HG03565 (cell line): ENCODE data around the gene PFDN2.

Experiments
- ATAC-seq: cut with Tn5 transposase; IDR thresholded peaks from one replicate; pipeline ENCODE4 v1.9.1; 2021; ENCODE audit warnings: mild to moderate bottlenecking, moderate library complexity; ENCODE audit not compliant: unreplicated experiment

Gene PFDN2

DNA sequence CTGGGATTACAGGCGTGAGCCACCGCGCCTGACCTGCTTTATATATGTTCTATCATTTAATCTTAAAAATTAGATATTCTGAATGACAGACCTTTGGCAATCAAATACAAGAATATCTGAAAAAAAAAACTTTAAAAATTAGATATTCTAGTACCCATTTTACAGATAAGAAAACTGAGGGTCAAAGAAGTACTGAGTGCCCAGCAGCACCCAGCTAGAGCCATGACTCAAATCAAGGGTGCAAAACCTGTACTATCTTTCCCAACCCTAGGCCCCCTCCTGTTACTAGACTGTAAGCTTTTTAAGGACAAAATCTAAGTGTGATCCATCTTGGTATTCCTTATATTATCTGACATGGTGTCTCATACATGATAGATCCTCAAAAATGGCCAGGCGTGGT is 56.4 kb downstream of the PFDN2 start:
- no peak for ATAC-seq

DNA sequence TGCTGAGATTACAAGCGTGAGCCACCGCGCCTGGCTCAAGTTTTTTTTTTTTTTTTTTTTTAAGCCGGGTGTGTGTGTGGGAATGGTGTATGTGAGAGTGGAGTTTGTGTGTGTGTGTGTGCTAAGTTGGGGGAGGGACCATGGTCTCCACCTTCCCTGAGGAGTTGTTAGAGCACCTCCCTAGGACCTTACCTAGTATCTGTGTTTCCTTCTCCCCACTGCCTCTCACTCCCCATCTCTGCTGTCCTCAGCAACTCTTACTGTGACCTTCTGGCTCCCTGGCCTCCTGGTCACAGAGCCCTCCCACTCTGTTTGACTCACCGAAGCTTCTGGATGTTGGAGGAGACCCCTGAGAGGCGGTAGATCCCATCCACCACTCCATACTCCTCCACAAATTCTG is 58.5 kb downstream of the PFDN2 start:
- ATAC-seq: no peak

DNA sequence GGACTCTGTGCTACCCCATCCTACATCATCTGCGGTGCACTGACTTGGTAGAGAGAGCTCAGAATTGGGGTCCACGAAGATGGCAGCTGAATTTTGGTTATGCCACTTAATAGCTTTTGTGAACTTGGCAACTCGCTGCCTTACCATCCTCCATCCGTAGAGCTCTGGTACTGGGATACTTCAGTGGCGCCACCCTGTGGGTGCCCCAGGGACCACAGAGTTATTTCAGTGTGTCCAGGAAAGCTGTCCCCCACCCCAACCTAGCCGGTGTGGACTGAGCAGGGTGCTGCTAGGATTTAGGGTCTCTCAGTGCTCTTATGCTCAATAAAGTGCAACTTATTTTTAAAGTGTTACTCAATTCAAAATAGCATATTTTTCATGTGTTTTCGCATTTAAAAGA is 63.0 kb downstream of the PFDN2 start:
- no peak for ATAC-seq

DNA sequence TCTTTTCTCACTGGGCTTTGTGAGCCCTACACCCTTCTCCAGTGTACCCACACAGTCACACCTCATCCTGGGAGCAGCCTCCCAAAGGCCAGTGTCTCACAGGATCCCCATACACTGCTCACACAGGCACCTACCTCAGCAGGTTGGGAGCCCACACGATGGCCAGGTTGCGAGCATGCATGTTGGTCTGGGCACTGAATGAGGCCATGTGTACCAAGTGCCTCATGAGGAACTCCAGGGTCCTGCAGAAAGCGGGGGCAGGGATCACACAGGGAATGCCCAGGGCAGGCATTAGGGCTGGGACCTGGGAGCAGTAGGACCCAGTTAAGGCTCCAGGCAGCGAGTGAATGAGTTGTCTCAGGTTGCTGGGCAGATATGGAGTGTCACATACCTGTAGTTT is 63.6 kb downstream of the PFDN2 start:
- ATAC-seq: no peak

DNA sequence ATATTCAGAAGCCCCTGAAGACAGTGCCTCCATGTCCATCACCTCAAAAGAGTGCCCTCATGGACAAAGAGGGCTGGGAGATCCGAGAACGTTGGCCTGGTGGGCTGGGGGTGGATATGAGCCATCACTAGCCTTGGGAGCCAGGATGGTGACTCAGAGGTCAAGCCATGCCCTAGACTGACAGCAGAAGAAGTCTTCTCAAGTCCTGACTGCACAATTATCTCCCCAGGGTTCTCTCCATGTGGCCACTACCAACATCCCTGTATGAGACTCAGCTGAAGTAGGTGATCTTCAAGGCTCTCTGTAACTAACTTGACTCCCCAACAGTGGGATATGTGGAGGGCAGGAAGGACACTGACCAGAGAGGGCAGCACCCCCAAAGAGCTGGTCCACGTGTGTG is 64.9 kb downstream of the PFDN2 start:
- ATAC-seq: no peak

DNA sequence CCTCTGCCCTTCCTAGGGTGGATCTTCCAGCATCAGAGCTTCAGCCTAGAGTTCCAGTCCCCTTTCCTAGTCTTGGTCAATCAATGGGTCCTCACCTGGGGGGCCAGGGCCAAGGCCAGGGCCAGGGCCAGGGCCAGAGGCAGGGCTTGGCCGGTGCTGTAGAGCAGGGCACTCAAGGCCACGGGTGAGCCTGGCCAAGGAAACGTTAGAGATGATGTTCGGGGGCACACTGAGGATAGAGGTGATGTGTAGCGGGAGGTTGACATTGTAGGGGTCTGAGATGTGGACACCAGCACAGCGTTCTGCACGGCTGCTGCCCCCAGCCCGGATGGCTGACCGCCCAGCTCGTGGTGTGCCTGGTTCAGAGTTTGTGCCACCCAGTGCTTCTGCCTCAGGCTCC is 66.6 kb downstream of the PFDN2 start:
- no peak for ATAC-seq
